ENCODE data around the gene PCBP3. TPM values are rescaled to one million over a fixed set of nuclear protein-coding genes. Genes with fewer than 3 reads are reported as not detected.
A peak's percentile ranks its signal among the peaks of the same experiment; 100 is the strongest.
"Not testable (repeated sequence)": the region's sequence is repeated elsewhere in the genome, so short reads cannot be mapped to it uniquely, and the experiment has no call there.

PCBP3 gene
- total RNA-seq: 10 to 100 TPM in 4 of 8 experiments, 1 to 10 TPM in 4; 2.5 to 20.9 (median 10.0) TPM

GRCh38 chr21:45643021-45643980 is at the start of gene PCBP3:
TSS of gene PCBP3 (plus strand) at chr21:45643725. CDS start at chr21:45850086, 206,361 bp downstream.
- no CpG with 5 or more reads among the region's 120 CpGs for WGBS, 10 experiments
- in situ Hi-C loops (cut with MboI; ENCODE audit: low pct_unique_long_range_greater_than_20kb in 2 of 9, low sequenced_read_pairs in 9 of 9, unreplicated experiment in 9 of 9): no loop called here
- peaks cover 18 to 19% of the 10 kb centered on the region in 2 donors for H3K4me1 ChIP-seq (replicated peaks in 1 of 2)
- H3K4me3 ChIP-seq: peak within 1 kb of the TSS; percentile 62 to 93 (median 90)
- peak; percentile 52 to 89 (median 80) for ATAC-seq (replicated peaks in 6 of 8)
- peak within 1 kb of the TSS in 1 of 2 donors; percentile 61 for H3K27ac ChIP-seq

- WGBS, 10 experiments: 20 to 97% (median 83%) methylated on average over 2 to 9 of the region's 17 CpGs; no CpG with 5 or more reads in 4 of the 10 experiments
- H3K4me1 ChIP-seq (replicated peaks in 1 of 2): no peaks in the 10 kb centered on the region
- in situ Hi-C loops (cut with MboI; ENCODE audit: low pct_unique_long_range_greater_than_20kb in 2 of 9, low sequenced_read_pairs in 9 of 9, unreplicated experiment in 9 of 9): no loop called here
Observed at GRCh38 chr21:45594721-45595489, 48.6 kb upstream of the PCBP3 start.

GRCh38 chr21:45595574-45596295 is 47.8 kb upstream of the PCBP3 start:
- in situ Hi-C loops (cut with MboI; ENCODE audit: low pct_unique_long_range_greater_than_20kb in 2 of 9, low sequenced_read_pairs in 9 of 9, unreplicated experiment in 9 of 9): no loop called here

More at GRCh38 chr21:45594721-45595489, 48.6 kb upstream of the PCBP3 start:
- no peak overlapping the region for H3K4me3 ChIP-seq
- no peak overlapping the region for H3K27ac ChIP-seq
- no peak for ATAC-seq (replicated peaks in 6 of 8)

GRCh38 chr21:45596704-45597318 is 46.7 kb upstream of the PCBP3 start:
- WGBS, 10 experiments: 0 to 75% (median 37%) methylated on average over 1 to 9 of the region's 16 CpGs
- Histone ChIP-seq H3K27ac (no peak overlapping the region), H3K4me3 (no peak overlapping the region), H3K4me1 (replicated peaks in 1 of 2) (no peaks in the 10 kb centered on the region)
- ATAC-seq (replicated peaks in 6 of 8): peak; percentile 50 to 96 (median 62)
- in situ Hi-C loops (cut with MboI; ENCODE audit: low pct_unique_long_range_greater_than_20kb in 2 of 9, low sequenced_read_pairs in 9 of 9, unreplicated experiment in 9 of 9): no loop called here

More at GRCh38 chr21:45595574-45596295, 47.8 kb upstream of the PCBP3 start:
- no peaks in the 10 kb centered on the region for H3K4me1 ChIP-seq (replicated peaks in 1 of 2)
- WGBS, 10 experiments: 64 to 96% (median 86%) methylated on average over 3 to 9 of the region's 16 CpGs; no CpG with 5 or more reads in 2 of the 10 experiments
- ATAC-seq (replicated peaks in 6 of 8): no peak
- no peak overlapping the region for H3K27ac ChIP-seq
- H3K4me3 ChIP-seq: no peak overlapping the region

GRCh38 chr21:45598109-45598508 is 45.4 kb upstream of the PCBP3 start:
- in situ Hi-C loops (cut with MboI; ENCODE audit: low pct_unique_long_range_greater_than_20kb in 2 of 9, low sequenced_read_pairs in 9 of 9, unreplicated experiment in 9 of 9): no loop called here
- Histone ChIP-seq H3K4me1 (replicated peaks in 1 of 2) (no peaks in the 10 kb centered on the region), H3K4me3 (no peak overlapping the region), H3K27ac (no peak overlapping the region)
- WGBS, 10 experiments: 0 to 90% (median 61%) methylated on average over 1 to 5 of the region's 7 CpGs; no CpG with 5 or more reads in 2 of the 10 experiments
- no peak for ATAC-seq (replicated peaks in 6 of 8)

GRCh38 chr21:45598666-45599065 is 44.9 kb upstream of the PCBP3 start:
- Histone ChIP-seq H3K4me1 (replicated peaks in 1 of 2) (no peaks in the 10 kb centered on the region), H3K27ac (no peak overlapping the region), H3K4me3 (no peak overlapping the region)
- in situ Hi-C loops (cut with MboI; ENCODE audit: low pct_unique_long_range_greater_than_20kb in 2 of 9, low sequenced_read_pairs in 9 of 9, unreplicated experiment in 9 of 9): no loop called here
- 80 to 92% (median 80%) methylated on average over 1 to 5 of the region's 10 CpGs; no CpG with 5 or more reads in 6 of the 10 experiments for WGBS, 10 experiments
- ATAC-seq (replicated peaks in 6 of 8): no peak

GRCh38 chr21:45599146-45599581 is 44.4 kb upstream of the PCBP3 start:
- no peak for ATAC-seq (replicated peaks in 6 of 8)
- WGBS, 10 experiments: 50 to 100% (median 60%) methylated on average over 1 to 5 of the region's 14 CpGs; no CpG with 5 or more reads in 5 of the 10 experiments
- in situ Hi-C loops (cut with MboI; ENCODE audit: low pct_unique_long_range_greater_than_20kb in 2 of 9, low sequenced_read_pairs in 9 of 9, unreplicated experiment in 9 of 9): no loop called here
- Histone ChIP-seq H3K27ac (no peak overlapping the region), H3K4me3 (no peak overlapping the region), H3K4me1 (replicated peaks in 1 of 2) (no peaks in the 10 kb centered on the region)

GRCh38 chr21:45600248-45600647 is 43.3 kb upstream of the PCBP3 start:
- 37 to 90% (median 62%) methylated on average over 2 to 6 of the region's 6 CpGs; no CpG with 5 or more reads in 2 of the 10 experiments for WGBS, 10 experiments
- Histone ChIP-seq H3K4me1 (replicated peaks in 1 of 2) (no peaks in the 10 kb centered on the region), H3K27ac (no peak overlapping the region), H3K4me3 (no peak overlapping the region)
- in situ Hi-C loops (cut with MboI; ENCODE audit: low pct_unique_long_range_greater_than_20kb in 2 of 9, low sequenced_read_pairs in 9 of 9, unreplicated experiment in 9 of 9): no loop called here
- ATAC-seq (replicated peaks in 6 of 8): no peak

- no peak for ATAC-seq (replicated peaks in 6 of 8)
- Histone ChIP-seq H3K27ac (no peak overlapping the region), H3K4me1 (replicated peaks in 1 of 2) (no peaks in the 10 kb centered on the region), H3K4me3 (no peak overlapping the region)
- 0 to 83% (median 44%) methylated on average over 1 to 4 of the region's 10 CpGs; no CpG with 5 or more reads in 5 of the 10 experiments for WGBS, 10 experiments
- in situ Hi-C loops (cut with MboI; ENCODE audit: low pct_unique_long_range_greater_than_20kb in 2 of 9, low sequenced_read_pairs in 9 of 9, unreplicated experiment in 9 of 9): no loop called here
Observed at GRCh38 chr21:45601551-45601950, 42.0 kb upstream of the PCBP3 start.

- ATAC-seq (replicated peaks in 6 of 8): no peak
- no peaks in the 10 kb centered on the region for H3K4me1 ChIP-seq (replicated peaks in 1 of 2)
- WGBS, 10 experiments: 0 to 88% (median 63%) methylated on average over 1 to 3 of the region's 5 CpGs; no CpG with 5 or more reads in 2 of the 10 experiments
Observed at GRCh38 chr21:45602106-45602505, 41.4 kb upstream of the PCBP3 start.

GRCh38 chr21:45603481-45603880 is 40.0 kb upstream of the PCBP3 start:
- H3K4me1 ChIP-seq (replicated peaks in 1 of 2): no peaks in the 10 kb centered on the region
- ATAC-seq (replicated peaks in 6 of 8): no peak
- H3K4me3 ChIP-seq: no peak overlapping the region
- H3K27ac ChIP-seq: no peak overlapping the region
- in situ Hi-C loops (cut with MboI; ENCODE audit: low pct_unique_long_range_greater_than_20kb in 2 of 9, low sequenced_read_pairs in 9 of 9, unreplicated experiment in 9 of 9): no loop called here

More at GRCh38 chr21:45602106-45602505, 41.4 kb upstream of the PCBP3 start:
- in situ Hi-C loops (cut with MboI; ENCODE audit: low pct_unique_long_range_greater_than_20kb in 2 of 9, low sequenced_read_pairs in 9 of 9, unreplicated experiment in 9 of 9): no loop called here
- Histone ChIP-seq H3K4me3 (no peak overlapping the region), H3K27ac (no peak overlapping the region)

GRCh38 chr21:45604681-45605080 is 38.8 kb upstream of the PCBP3 start:
- in situ Hi-C loops (cut with MboI; ENCODE audit: low pct_unique_long_range_greater_than_20kb in 2 of 9, low sequenced_read_pairs in 9 of 9, unreplicated experiment in 9 of 9); H3K4me3 ChIP-seq; ATAC-seq (replicated peaks in 6 of 8); H3K27ac ChIP-seq; H3K4me1 ChIP-seq (replicated peaks in 1 of 2): not testable (repeated sequence)
- WGBS, 10 experiments: 100% methylated on average over 1 of the region's 8 CpGs; no CpG with 5 or more reads in 9 of the 10 experiments

Measured in motor neuron (in vitro differentiated cells).